HCT116 (cell line): ENCODE measurements around the gene ZFP3.

Source experiments
- CBX3 ChIP-seq: IDR thresholded peaks from 2 replicates; pipeline ENCODE4 v1.6.1; 2012; ENCODE audit warnings: low read depth
- EZH2 ChIP-seq: fragments of 200-600 bp; sonication (generic); IDR thresholded peaks from 2 replicates; pipeline ENCODE4 v1.6.1; 2017; ENCODE audit warnings: antibody characterized with exemption, mixed run types
- JUND ChIP-seq: IDR thresholded peaks from 2 replicates; pipeline ENCODE4 v1.6.1; 2012
- POLR2A ChIP-seq: IDR thresholded peaks from 2 replicates; pipeline ENCODE4 v1.7.0; 2011; ENCODE audit warnings: borderline replicate concordance; ENCODE audit not compliant: insufficient read depth, insufficient read length; ENCODE audit errors: extremely low read depth
- SIN3A ChIP-seq: IDR thresholded peaks from 2 replicates; pipeline ENCODE4 v1.6.1; 2012; ENCODE audit warnings: low read depth
- TF ChIP-seq, protein P1 (sequence below), 3 experiments: fragments of 200-600 bp in 1 of 3; sonication (generic) in 1 of 3; IDR thresholded peaks in 2 of 3; conservative IDR thresholded peaks in 1 of 3; 2 replicates each; pipeline ENCODE4 v1.5.1; 2012 to 2017; ENCODE audit warnings: low read depth in 2 of 3, low read length in 2 of 3, antibody characterized with exemption in 1 of 3, borderline replicate concordance in 1 of 3, control low read depth in 1 of 3, mild to moderate bottlenecking in 1 of 3, mixed read lengths in 1 of 3, mixed run types in 1 of 3, moderate library complexity in 1 of 3; ENCODE audit not compliant: insufficient read depth in 1 of 3
- TF ChIP-seq, protein P2 (sequence below): IDR thresholded peaks from 2 replicates; pipeline ENCODE4 v1.6.1; 2012

DNA sequence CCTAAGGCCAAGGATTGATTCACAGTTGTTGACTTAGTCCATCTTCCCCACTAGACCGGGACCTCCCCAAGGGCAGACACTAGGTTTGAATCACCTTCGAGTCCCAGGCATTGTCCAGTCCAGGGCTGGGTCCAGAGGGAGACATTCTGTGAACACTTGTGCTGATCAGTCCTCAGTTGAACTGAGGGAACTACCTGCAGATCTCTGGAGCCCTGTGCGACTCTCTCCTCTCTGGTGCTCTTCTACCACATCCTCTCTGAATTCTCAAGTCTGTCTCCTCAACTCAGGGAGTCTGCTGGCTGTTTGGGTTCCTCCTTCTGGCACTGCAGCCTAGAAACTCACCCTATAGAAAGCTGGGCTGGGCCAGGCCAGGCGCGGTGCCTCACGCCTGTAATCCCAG, 22.6 kb downstream of the ZFP3 start:
- TF ChIP-seq, protein P1, sequence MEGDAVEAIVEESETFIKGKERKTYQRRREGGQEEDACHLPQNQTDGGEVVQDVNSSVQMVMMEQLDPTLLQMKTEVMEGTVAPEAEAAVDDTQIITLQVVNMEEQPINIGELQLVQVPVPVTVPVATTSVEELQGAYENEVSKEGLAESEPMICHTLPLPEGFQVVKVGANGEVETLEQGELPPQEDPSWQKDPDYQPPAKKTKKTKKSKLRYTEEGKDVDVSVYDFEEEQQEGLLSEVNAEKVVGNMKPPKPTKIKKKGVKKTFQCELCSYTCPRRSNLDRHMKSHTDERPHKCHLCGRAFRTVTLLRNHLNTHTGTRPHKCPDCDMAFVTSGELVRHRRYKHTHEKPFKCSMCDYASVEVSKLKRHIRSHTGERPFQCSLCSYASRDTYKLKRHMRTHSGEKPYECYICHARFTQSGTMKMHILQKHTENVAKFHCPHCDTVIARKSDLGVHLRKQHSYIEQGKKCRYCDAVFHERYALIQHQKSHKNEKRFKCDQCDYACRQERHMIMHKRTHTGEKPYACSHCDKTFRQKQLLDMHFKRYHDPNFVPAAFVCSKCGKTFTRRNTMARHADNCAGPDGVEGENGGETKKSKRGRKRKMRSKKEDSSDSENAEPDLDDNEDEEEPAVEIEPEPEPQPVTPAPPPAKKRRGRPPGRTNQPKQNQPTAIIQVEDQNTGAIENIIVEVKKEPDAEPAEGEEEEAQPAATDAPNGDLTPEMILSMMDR (IDR thresholded peaks at IDR 0.05 in 2 of 3, conservative IDR thresholded peaks at IDR 0.05 in 1 of 3; ENCODE audit: borderline replicate concordance in 1 of 3, insufficient read depth in 1 of 3, low read depth in 2 of 3, low read length in 2 of 3) = no peak
- TF ChIP-seq POLR2A (no peak), JUND (no peak), CBX3 (no peak), SIN3A (no peak), EZH2 (no peak)
- TF ChIP-seq, protein P2, sequence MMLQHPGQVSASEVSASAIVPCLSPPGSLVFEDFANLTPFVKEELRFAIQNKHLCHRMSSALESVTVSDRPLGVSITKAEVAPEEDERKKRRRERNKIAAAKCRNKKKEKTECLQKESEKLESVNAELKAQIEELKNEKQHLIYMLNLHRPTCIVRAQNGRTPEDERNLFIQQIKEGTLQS = no peak
